Activated gamma-delta T cell treated with anti-CD3 and anti-CD28 coated beads, Interleukin-2, amount 50 U/mL, for 16 hours (primary cell): ENCODE data around the gene RBM18.

Experiments used
- DNase-seq: peaks from one replicate; pipeline ENCODE4 v3.0.0-alpha.2; 2020; ENCODE audit warnings: low read depth

Gene RBM18

DNA sequence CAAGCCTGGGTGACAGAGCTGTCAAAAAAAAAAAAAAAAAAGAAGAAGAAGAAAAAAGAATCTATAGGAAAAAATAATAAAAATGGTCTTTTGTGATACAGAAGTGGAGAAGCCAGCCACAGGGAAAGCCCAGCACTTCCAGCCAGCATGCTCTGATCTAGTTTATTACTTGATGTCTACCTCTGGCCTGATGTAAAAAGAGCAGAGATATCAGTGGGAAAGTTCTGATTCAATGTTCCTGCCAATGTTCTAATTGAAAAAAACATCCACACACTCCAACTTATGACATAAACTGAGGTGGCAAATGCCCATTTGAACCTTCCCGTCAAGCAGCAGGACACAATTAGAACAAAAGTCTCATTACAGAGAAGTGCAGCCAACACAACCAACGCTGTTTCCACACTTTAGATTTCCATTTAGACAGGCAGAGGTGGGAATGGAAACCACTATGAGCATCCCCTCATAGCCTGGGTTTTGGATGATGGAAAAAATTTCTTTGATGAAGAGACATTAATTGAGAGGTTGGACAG lies 5.7 kb downstream of the RBM18 start:
- no peak for DNase-seq

DNA sequence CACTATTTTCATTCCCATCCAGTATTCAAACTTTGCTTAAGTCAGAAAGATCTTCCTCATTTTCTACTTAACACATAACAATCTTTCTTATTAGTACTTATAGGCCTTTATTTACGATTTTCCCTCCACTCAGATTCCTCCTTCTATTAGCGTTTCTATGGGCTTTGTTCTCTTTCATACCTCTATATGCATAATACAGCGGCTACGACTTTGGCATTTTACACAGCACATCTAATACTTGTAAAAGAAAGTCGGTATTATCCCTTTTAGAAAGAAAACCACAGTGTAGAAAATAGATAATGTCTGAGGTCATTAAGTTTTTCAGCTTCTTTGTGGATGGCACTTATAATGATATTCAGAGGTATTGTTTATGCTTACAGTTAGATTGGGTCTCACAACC lies 8.4 kb downstream of the RBM18 start:
- DNase-seq, result no peak

DNA sequence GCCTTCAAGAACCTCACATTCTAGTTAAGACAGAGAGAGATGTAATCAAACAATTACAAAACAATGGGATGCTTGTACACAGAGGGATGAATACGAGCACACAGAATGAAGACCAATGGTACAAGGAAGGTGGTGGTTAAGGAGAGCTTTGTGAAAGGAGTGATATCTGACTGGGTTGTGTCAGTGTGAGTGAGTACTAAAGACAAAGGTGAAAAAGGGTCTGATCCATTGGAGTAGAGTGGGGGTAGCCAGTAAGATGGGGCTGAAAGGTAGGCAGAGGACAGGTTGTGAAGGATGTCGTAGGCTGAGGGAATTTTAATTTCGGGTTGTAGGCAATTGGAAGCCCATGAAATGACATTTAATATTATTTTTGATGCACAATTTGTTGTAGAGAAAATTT lies 9.9 kb downstream of the RBM18 start:
- no peak for DNase-seq

DNA sequence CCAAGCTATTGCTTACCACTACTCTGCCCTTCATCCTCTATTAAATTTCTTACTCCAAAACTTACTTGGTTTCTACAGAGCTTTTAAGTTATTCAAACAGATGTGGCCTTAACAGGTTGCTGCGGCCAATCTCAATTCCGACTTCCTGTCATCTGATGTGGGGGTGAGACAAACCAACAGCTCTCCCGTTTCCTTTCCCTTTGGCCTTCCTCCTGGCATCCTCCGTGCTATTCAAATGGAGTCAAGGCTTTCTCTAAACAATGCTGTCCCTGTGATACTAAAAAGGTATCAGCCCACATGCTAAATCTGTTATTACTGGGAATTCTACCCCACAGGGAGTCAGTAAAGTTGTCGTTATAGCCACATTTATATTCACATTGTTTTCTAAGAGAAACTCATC lies 11.8 kb downstream of the RBM18 start:
- DNase-seq, result no peak

DNA sequence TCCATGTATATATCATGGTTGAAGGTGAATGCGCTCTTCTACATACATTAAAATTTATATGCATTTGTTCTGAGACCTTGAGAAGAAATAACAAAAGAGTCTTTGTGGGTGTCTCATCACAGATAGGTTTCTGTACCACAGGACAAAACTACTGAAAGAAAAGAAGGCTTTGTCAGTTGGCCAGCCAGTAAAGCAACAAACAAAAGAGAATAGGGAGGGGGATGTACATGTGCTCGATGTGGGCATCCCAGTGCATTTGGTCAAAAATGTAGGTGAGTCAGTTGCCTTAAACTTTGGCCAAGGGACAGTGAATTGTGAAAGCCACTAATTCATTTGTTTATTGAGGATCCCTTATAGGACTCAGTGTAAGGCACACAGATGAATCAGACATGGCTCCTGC lies 13.3 kb downstream of the RBM18 start:
- DNase-seq, result no peak

DNA sequence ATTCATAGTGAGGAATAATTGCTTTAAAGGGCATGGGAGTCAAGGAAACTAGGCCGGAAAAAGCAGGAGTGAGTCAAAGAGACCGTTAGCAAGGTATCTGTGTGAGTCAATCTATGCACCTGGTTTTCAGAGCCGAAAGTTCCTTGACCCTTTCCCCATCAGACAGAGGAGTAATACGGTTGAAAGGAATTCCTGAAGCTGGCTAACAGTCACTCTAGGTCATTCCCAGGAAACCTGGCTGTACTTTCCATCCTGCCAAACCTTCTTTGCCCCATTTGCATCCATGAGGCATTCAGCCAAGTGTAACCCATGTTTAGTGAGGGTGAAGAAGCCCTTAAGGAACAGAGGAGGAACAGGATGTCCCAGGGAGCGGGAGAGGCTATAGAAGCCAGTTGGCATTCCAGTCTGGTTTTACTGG lies 16.2 kb downstream of the RBM18 start:
- DNase-seq, result no peak

DNA sequence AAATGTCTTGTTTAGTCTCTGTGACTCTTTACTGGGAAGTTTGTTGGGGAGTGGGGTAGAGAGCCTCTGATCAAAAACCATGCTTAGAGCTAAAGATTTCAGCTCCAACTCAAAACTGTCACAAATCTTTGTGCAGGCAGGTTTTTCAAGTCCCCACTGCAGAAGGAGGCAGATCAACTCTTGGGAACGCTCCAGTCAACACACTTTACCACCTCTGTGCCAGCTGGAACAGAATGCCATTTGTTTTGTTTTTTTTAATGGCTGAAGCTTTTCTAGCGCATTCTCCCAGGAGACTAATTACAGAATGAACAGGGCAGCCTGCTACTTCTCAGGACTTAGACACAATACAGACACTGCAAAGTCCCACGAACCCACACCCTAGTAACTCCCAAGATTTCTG lies 18.0 kb downstream of the RBM18 start:
- no peak for DNase-seq

DNA sequence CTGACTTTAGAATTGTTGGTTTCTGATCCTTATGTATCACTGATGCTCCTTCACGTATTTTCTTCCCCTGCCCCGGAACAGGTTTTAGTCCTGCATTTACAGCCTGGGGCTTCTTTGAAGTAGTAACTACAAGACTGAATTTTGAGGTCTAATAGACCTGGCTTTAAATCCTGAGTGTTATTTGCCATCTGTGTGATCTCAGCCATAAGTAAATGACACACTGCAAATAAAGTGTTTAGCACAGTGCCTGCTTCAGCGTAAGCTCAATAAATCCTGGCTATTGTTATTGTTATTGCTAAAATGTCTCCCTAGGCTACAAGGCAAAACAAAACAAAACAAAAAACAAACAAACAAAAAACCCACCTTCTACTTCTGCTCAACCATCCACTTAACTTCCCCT lies 20.3 kb downstream of the RBM18 start:
- DNase-seq, result no peak

DNA sequence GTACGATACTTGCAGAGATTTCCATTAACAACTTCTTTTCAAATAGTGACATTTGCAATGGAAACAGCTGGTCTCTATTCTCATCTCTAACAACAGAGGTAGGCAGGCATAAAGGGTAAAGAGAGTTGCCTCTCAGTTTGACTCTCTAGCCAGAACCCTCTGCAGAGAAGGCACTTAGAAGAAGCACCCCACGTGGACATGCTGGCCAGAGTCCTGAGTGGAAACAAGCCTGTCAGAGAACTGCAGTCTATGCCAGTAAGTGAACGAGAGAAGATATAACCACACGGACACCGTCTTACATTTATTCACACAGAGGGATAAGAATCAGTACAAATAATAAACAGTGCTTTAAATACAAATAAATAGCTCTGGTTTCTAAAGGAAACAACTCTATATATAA lies 24.9 kb downstream of the RBM18 start:
- DNase-seq, result no peak

DNA sequence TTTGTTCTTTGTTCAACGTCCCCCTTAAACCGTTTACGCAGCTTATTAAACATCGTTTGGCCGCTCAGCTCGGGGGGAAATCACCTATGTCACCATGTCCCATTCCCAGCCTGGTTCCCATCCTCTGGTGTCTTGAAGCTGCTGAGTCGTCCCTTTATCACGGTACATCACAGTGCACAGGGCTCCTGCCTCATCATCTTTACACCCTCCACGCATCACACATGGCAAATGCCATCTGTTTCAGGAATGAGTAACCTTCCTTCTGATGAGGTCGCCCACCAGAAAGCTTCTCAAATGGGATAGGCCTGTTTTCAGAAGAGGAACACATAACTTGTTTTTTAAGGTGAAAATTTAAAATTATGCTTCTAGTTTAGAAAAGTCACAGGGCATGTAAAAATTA lies 28.0 kb downstream of the RBM18 start:
- DNase-seq, result no peak

DNA sequence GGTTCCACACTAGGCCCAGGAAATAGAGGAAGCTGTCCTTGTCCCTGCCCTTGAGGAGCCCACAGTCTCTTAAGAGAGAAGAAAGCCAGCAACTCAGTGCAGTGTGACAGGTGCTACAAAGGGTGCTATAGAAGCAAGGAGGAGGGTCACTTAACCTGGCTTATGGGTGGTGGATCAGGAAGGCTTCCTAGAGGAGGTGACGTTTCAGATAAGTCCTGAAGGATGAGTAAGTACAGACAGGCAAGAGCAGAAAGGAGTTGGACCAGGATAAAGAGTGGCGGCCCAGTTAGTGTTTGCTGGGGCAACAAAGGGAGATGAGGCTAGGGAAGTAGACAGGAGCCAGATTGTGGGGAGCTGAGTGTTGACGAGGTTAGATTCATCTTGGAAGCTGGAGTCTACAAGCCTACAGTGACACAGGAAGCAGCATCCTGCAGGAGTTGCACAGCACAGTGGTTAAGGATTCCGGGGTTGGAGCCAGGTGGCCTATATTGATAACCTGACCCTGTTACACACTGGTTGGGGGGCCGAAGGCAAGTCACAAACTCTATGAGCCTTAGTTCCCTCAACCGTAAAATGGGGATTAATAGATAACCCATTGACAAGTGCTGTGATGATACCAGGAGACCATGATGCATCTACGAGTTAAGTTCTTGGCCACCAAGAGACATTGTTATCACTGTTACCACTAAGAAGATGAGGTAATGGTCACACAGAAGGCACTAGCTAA lies 30.5 kb downstream of the RBM18 start:
- DNase-seq, result no peak

DNA sequence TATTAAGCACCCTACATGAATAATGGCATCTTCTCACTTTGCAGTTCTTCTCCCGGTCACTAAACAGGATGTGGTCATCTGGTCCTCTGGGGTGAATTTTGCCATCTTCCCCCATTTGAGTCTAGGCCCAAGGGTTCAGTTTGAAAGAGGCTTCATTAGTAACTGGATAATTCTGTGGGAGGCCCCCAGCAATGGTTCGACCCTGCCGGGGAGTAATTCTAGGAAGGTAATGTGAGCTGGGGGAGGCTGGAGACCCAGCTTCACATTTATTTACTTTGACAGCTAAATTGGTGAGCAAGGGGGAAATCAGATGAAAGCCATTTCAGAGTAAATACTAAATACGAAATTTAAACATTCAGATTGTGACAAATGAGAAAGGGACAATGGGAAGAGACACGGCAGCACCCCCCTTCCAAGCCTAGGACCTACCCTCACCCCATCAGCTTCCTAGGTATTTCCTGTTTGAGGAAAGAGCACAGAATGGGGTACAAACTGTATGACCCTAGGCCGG lies 31.8 kb downstream of the RBM18 start:
- DNase-seq, result no peak

DNA sequence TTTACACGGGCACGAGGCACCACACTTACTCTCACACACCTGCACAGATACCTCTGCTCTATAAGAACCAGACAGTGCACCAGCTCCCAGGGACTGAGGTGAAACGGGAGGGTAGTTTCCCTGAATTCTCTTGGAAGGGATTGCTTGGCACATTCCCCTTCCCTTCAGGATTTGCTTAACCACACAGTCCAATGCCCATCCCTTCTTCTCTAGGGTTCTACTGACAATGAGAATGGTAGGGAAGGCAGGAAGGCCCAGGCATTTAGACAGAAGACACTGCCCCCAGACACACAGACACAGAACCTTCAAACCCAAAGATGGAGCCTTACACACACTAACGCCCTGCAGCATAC lies 35.2 kb downstream of the RBM18 start:
- DNase-seq, result no peak

DNA sequence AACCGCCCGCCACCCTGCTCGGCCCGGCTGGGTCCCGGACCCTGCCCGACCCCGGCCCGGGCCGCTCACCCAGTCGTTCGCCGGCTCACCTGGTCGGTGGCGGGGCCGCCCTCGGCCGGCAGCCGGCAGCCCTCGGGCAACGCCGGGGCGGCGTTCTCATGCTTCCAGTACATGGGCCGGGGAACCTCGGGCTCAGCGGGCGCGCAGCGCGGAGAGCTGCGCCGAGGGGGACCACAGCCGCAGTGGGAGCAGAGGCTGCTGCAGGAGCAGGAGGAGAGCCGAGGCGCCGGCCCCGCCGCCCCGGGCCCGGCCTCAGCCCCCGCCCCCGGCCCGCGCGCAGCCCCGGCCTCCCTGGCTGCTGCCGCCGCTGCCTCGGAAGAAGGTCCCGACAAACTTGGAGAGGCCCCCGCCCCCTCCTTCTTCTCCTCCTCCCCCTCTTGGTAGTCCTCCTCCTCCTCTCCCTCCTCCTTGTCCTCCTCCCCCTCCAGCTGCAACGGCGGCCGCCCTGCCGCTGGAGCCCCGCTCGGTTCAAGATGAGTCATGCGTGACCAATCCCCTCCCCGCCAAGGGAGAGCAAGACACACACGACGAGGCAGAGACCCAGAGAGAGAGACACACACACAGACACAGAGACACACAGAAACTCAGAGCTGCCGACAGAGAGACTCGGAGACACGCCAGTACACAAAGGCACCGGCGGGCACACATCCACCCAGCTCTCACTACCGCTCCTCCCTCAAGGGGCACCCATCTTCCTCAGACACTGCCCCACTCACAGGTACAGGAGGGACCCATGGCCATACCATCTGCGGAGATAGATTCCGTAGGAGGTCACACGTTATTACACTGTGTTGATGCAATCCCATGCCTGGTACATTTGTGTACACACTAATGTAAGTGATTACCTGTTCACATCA lies 35.8 kb downstream of the RBM18 start, which contains the start of gene LHX6:
Gene LHX6, minus strand, starts transcription at position 390 of the 917 bp plus-strand sequence. Its CDS starts 217 bp downstream, at position 173.
- no peak for DNase-seq

DNA sequence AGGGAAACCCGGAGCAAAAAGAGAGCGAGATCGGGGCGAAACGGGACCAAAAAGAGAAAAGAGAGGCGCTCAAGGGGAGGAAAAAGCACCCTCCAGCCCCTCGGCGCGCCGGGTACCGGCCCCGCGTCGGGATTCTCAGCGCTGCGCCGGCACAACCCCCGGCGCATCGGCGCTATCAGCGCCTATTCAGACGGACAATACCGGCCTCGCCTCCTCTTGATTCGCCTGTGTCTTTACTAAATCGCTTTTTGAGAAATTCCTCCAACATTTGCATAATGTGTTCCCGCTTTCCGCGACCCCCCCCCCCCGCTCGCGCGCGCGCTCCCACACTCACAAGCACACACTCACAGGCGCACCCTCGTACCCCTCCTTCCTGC lies 36.5 kb downstream of the RBM18 start:
- DNase-seq, result no peak

DNA sequence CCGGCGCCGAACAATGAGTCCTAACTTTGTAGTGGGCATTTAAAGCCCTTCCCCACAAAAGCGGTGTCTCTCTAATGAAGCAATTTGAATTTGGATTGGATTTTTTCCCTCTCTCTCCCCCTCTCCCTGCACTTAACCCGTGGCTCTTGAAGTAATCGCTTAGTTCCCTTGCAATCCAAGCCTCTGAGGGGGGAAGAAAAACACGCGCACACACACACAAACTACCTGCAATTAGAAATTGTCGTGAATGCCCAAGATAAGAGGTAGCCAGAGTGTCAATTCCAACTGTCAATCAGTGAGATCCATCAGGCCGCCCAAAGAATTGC lies 37.1 kb downstream of the RBM18 start:
- no peak for DNase-seq

DNA sequence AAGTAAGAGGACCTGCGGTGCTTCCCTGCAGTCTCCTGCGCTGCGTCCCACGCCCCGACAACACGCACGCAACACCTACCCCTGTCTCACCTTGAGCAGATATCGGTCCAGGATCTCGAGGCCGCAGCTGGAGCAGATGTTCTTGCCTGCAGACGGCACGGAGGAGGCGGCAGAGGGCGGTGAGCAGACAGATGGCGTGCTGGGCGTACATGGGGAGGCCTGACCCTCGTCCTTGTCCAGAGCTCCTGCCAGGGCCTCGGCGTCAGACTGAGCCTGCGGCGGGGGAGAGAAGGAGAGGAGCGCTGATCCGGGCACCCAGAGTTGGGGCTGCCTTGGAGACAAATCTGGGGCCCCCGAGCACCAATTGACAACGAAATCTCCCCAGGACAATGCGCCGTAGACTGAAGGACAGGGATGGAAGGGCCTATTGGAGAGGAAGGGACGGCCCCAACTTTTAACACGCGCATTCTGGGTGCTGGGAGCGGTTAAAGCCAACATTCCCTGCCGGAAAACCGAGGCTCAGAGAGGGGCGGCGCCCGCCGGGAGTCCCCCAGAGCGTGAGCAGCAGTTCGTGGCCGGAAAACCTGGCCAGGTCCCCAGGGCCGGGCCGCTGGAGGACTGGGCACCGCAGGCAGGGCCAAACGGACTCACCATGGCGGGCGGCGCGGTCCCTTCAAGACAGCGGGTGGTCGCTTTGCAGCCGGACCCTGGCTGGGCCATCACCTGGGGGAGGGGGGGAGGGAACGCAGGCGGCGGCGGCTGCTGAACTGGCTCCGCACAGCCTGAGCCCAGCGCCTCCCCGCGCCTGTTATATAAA lies 37.7 kb downstream of the RBM18 start:
- DNase-seq, result no peak

DNA sequence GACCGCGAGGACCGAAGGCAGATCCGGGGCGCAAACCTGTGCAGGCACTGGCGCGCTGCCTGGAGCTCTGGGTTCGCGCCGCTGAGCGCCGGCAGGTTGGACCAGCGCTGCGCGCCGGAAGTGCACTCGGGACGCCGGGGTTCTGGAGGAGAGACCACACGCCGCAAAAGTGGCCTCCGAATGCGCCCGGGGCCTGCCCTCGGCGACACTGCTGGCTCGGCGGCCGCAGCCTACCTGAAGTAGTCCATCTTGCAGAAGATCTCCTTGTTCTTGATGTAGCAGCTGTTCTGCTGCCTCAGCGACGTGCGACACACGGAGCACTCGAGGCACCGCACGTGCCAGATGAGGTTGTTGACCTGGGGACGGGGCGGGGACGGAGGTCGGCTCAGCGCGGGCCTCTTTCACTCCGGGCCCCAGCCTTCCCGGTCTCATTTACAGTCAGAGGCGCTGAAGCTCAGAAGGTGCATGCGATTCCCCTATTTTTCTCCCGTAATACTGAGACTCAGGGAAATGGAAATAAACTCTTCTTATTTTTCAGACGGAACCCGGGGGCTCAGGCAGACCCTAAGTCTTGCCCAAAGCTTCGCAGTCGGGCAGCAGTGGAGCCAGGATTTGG lies 38.4 kb downstream of the RBM18 start:
- no peak for DNase-seq

DNA sequence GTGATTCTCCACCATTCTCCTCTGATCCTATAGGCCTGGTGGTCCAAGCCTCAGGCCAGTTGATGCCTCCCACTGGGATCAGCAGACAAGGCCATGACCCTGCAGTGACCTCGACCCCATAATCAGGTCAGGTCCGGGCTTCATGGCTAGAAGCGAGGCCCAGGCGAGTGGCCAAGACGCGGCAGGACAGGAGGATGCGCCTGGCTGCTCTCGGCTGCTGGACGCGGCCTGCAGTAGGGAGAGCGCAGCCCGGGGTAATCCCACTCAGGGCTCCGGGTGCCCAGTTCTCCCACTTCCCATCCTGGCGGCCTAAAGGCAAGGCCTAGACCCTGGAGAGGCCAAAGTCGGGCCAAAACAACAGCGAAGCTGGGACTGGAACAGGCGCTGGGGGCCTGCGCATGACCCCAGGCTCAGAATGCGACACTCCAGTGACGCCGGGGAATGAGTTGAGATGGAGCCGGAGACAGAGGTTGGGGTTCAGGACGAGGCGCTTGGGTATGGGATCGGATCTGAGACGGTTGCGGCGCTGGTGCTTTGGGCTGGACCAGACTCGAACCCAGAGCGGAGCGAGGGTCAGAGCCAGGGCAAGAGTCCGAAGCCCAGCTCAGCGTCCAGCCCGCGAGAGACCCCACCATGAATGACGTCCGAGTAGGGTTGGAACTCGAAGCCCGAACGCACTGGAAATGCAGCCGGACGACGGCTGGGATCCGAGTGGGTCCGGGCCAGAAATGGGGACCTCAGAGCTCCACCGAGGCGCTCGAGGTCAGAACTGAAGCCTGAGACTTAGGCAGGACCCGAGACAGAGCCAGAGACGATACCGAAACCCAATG lies 39.1 kb downstream of the RBM18 start:
- no peak for DNase-seq

DNA sequence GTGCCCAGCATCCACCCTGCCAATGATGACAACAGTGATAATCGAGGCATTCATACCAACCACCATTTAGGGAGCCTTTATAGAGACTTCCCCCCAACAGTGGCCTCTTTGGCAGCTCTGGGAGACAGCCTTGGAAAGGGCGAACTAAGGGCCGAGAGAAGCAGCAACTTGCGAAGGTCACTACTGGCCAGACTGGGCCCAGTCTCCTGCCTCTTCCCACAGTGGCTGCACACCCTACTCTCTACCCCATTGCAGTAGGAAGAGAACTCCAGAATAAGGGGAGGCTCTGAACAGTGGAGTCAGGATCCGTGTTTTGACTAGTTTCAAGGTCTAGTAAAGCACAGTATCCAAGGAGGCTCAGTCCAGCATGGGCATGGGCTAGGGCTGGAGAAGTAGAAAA lies 41.2 kb downstream of the RBM18 start:
- no peak for DNase-seq

DNA sequence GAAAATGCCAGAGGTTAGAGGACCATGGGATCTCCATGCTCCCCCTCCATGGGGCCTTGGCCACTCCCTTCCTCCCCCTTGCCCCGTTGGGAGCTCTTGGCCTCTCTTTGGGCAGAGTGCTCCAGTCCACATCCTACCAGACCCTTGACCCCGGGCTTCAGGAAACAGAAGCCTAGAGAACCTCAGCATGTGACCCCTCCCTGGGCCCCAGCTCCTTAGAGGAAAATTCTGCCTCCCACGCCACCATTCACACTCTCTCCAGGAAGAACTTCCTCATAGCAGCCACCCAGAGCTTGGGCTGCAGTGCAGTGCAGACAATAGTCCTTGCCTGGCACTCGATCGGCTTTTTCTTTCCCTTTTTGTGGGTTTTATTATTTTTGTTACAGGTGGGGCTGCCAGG lies 41.8 kb downstream of the RBM18 start:
- DNase-seq, result no peak
